HepG2 (cell line): ENCODE measurements around the gene ST6GALNAC2. TPM values are rescaled to one million over a fixed set of nuclear protein-coding genes. Genes with fewer than 3 reads are reported as not detected.

Experiments
- CCDC6 ChIP-seq: sonication (generic); formaldehyde crosslinking; IDR thresholded peaks from 2 replicates; pipeline ENCODE4 v1.8.1; 2022; ENCODE audit warnings: mild to moderate bottlenecking, missing genetic modification reagents, moderate library complexity
- HIC2 ChIP-seq: sonication (generic); formaldehyde crosslinking; IDR thresholded peaks from 2 replicates; pipeline ENCODE4 v1.9.0; 2022; ENCODE audit warnings: low read depth, missing genetic modification reagents
- HNF1A ChIP-seq, 2 experiments: sonication (generic) in 1 of 2; formaldehyde crosslinking in 1 of 2; IDR thresholded peaks; 2 replicates each; pipeline versions ENCODE4 v1.4.0 to v1.6.1; 2016 to 2020; ENCODE audit warnings: borderline replicate concordance in 1 of 2, low read depth in 1 of 2, mild to moderate bottlenecking in 1 of 2, missing genetic modification reagents in 1 of 2
- HNRNPL ChIP-seq: fragments of 200-400 bp; formaldehyde crosslinking; IDR thresholded peaks from 2 replicates; pipeline ENCODE4 v1.6.1; 2017; ENCODE audit warnings: mild to moderate bottlenecking, low read depth, low read length
- KLF16 ChIP-seq, 2 experiments: sonication (generic) in 1 of 2; formaldehyde crosslinking in 1 of 2; IDR thresholded peaks; 2 replicates each; pipeline versions ENCODE4 v1.6.1 to v1.8.0; 2016 to 2023; ENCODE audit warnings: missing genetic modification reagents in 2 of 2, missing compliant biosample characterization in 1 of 2
- KLF9 ChIP-seq: IDR thresholded peaks from 2 replicates; pipeline ENCODE4 v1.6.1; 2016; ENCODE audit warnings: low read depth
- SATB2 ChIP-seq: sonication (generic); formaldehyde crosslinking; IDR thresholded peaks from 2 replicates; pipeline ENCODE4 v1.5.0; 2020; ENCODE audit warnings: missing genetic modification reagents
- SOX6 ChIP-seq, 2 experiments: fragments of 450-650 bp in 1 of 2; sonication (generic) in 1 of 2; formaldehyde crosslinking in 1 of 2; IDR thresholded peaks; 2 replicates each; pipeline versions ENCODE4 v1.4.0 to v1.6.1; 2017 to 2020; ENCODE audit warnings: antibody characterized with exemption in 1 of 2, mild to moderate bottlenecking in 1 of 2, missing genetic modification reagents in 1 of 2
- ZBTB25 ChIP-seq: IDR thresholded peaks from 2 replicates; pipeline ENCODE4 v1.6.1; 2018; ENCODE audit warnings: missing genetic modification reagents
- ZFP91 ChIP-seq: sonication (generic); formaldehyde crosslinking; IDR thresholded peaks from 2 replicates; pipeline ENCODE4 v1.9.0; 2022; ENCODE audit warnings: missing genetic modification reagents, mild to moderate bottlenecking, borderline replicate concordance
- ZNF280D ChIP-seq: sonication (generic); formaldehyde crosslinking; IDR thresholded peaks from 2 replicates; pipeline ENCODE4 v1.5.1; 2020; ENCODE audit warnings: mild to moderate bottlenecking, missing genetic modification reagents
- ZNF468 ChIP-seq: sonication (generic); formaldehyde crosslinking; IDR thresholded peaks from 2 replicates; pipeline ENCODE4 v1.8.0; 2022; ENCODE audit warnings: mild to moderate bottlenecking, moderate library complexity, missing genetic modification reagents
- ZNF792 ChIP-seq: IDR thresholded peaks from 2 replicates; pipeline ENCODE4 v1.6.1; 2016
- polyA plus RNA-seq, 8 experiments: library from polyadenylated mRNA; depleted of rRNA in 3 of 8; stranded (reverse) in 7 of 8; unstranded in 1 of 8; fragments of >200 nt; fragmentation: Illumina TruSeq in 4 of 8; extraction: Trizol in 4 of 8; gene quantifications; 2 replicates each; pipeline versions ENCODE4 v1.2.1 to v1.2.3, GENCODE V29; 2011 to 2016; ENCODE audit warnings: low read depth in 4 of 8, missing spikeins in 1 of 8, mixed read lengths in 1 of 8; ENCODE audit not compliant: insufficient read depth in 1 of 8
- total RNA-seq, 5 experiments: library from RNA; depleted of rRNA; stranded (reverse); fragments of >200 nt; fragmentation: Illumina TruSeq; extraction: Trizol; gene quantifications; 2 replicates each; pipeline ENCODE4 v1.2.3, GENCODE V29; 2016; ENCODE audit warnings: low read depth in 1 of 5

Gene ST6GALNAC2
- total and polyA plus RNA-seq, 2 of the 13 experiments (the other 11 are each of a cell fraction or from before 2014, with no cell fraction given): 0.12 to 0.49 TPM

GRCh38 chr17:76548378-76549214 lies 37.1 kb downstream of the ST6GALNAC2 start (continued):
- peak; percentile 40; the same call in 1 of the 2 replicates for TF ChIP-seq HIC2 (CRISPR knock-in tag)
- no peak for TF ChIP-seq ZFP91 (CRISPR knock-in tag)
- no peak for TF ChIP-seq HNRNPL
- TF ChIP-seq ZBTB25 (CRISPR knock-in tag): no peak
- TF ChIP-seq ZNF280D: peak; percentile 81
- peak; percentile 76; the same call in 1 of the 2 replicates for TF ChIP-seq ZNF792 (CRISPR knock-in tag)
- TF ChIP-seq CCDC6 (CRISPR knock-in tag): peak; percentile 40; the same call in 1 of the 2 replicates
- no peak for TF ChIP-seq KLF9 (CRISPR knock-in tag)
- no peak for TF ChIP-seq ZNF468 (CRISPR knock-in tag)
- TF ChIP-seq SOX6 (IDR thresholded peaks at IDR 0.05): no peak
- TF ChIP-seq SOX6 (CRISPR knock-in tag; IDR thresholded peaks at IDR 0.05): peak; percentile 46; the same call in 1 of the 2 replicates
- TF ChIP-seq KLF16 (CRISPR knock-in tag; IDR thresholded peaks at IDR 0.05): 0 out of 4 replicates have a peak, but pooled peaks of 1 of the 2 experiments have one; percentile 7
- TF ChIP-seq SATB2 (CRISPR knock-in tag): no peak; the same call in 1 of the 2 replicates
- TF ChIP-seq HNF1A (IDR thresholded peaks at IDR 0.05; ENCODE audit: low read depth): no peak
- no peak for TF ChIP-seq HNF1A (CRISPR knock-in tag; IDR thresholded peaks at IDR 0.05; ENCODE audit: borderline replicate concordance)
